Liver (tissue), 9 donors: Measurements from ENCODE around the gene NQO2. TPM values are rescaled to one million over a fixed set of nuclear protein-coding genes. Genes with fewer than 3 reads are reported as not detected.

Experiments
- DNase-seq: peaks from one replicate; pipeline ENCODE4 v3.0.0-alpha.2; 2017; ENCODE audit warnings: low spot score
- H3K27ac ChIP-seq, 2 donors: one replicate each; pipeline ENCODE4 v1.7.0; 2013; ENCODE audit warnings: inconsistent platforms in 2 of 2, low read length in 2 of 2, control low read depth in 1 of 2, low read depth in 1 of 2, mild to moderate bottlenecking in 1 of 2
- H3K27me3 ChIP-seq, 4 donors: one replicate each; pipeline versions ENCODE4 v1.6.1 to v1.7.0; 2013; ENCODE audit warnings: low read length in 3 of 4, inconsistent platforms in 1 of 4, mild to moderate bottlenecking in 1 of 4, moderate library complexity in 1 of 4; ENCODE audit not compliant: control insufficient read depth in 4 of 4, insufficient read depth in 4 of 4
- H3K36me3 ChIP-seq, 4 donors: one replicate each; pipeline versions ENCODE4 v1.6.1 to v1.7.0; 2013; ENCODE audit warnings: low read length in 3 of 4, mild to moderate bottlenecking in 3 of 4, low read depth in 1 of 4, moderate library complexity in 1 of 4; ENCODE audit not compliant: control insufficient read depth in 4 of 4, insufficient read depth in 3 of 4
- H3K4me1 ChIP-seq, 4 donors: one replicate each; pipeline versions ENCODE4 v1.6.1 to v1.7.0; 2013; ENCODE audit warnings: low read length in 3 of 4, mild to moderate bottlenecking in 3 of 4, moderate library complexity in 1 of 4; ENCODE audit not compliant: control insufficient read depth in 4 of 4, insufficient read depth in 4 of 4
- H3K4me3 ChIP-seq, 3 donors: one replicate each; pipeline versions ENCODE4 v1.6.1 to v1.7.0; 2013; ENCODE audit warnings: low read length in 3 of 3, control low read depth in 1 of 3, low read depth in 1 of 3, mild to moderate bottlenecking in 1 of 3
- H3K9ac ChIP-seq, 2 donors: one replicate each; pipeline ENCODE4 v1.7.0; 2013; ENCODE audit warnings: low read length in 2 of 2, mild to moderate bottlenecking in 2 of 2, moderate library complexity in 2 of 2, control low read depth in 1 of 2, low read depth in 1 of 2
- H3K9me3 ChIP-seq, 4 donors: one replicate each; pipeline versions ENCODE4 v1.6.1 to v1.7.0; 2013; ENCODE audit warnings: low read length in 3 of 4; ENCODE audit not compliant: control insufficient read depth in 4 of 4
- CTCF ChIP-seq: fragments of 150-350 bp; IDR thresholded peaks from 2 replicates; pipeline ENCODE4 v1.5.1; 2017; ENCODE audit warnings: improper control_type of control experiment, low read depth, low read length; ENCODE audit not compliant: missing input control
- EGR1 ChIP-seq, 2 donors: IDR thresholded peaks; 2 replicates each; pipeline ENCODE4 v1.6.1; 2016 to 2018; ENCODE audit warnings: antibody characterized with exemption in 2 of 2, low read depth in 2 of 2
- FOXA1 ChIP-seq: IDR thresholded peaks from 2 replicates; pipeline ENCODE4 v1.6.1; 2016; ENCODE audit warnings: antibody characterized with exemption
- FOXA2 ChIP-seq: IDR thresholded peaks from 2 replicates; pipeline ENCODE4 v1.6.1; 2016; ENCODE audit warnings: antibody characterized with exemption
- GABPA ChIP-seq, 2 donors: IDR thresholded peaks in 1 of 2; conservative IDR thresholded peaks in 1 of 2; 2 replicates each; pipeline ENCODE4 v1.6.1; 2016; ENCODE audit warnings: antibody characterized with exemption in 2 of 2, mild to moderate bottlenecking in 1 of 2, moderate library complexity in 1 of 2
- HNF4G ChIP-seq: IDR thresholded peaks from 2 replicates; pipeline ENCODE4 v1.6.1; 2016; ENCODE audit warnings: antibody characterized with exemption
- JUND ChIP-seq, 2 donors: IDR thresholded peaks; 2 replicates each; pipeline ENCODE4 v1.6.1; 2016; ENCODE audit warnings: antibody characterized with exemption in 2 of 2
- NR2F2 ChIP-seq: IDR thresholded peaks from 2 replicates; pipeline ENCODE4 v1.6.1; 2016; ENCODE audit warnings: antibody characterized with exemption
- RAD21 ChIP-seq, 2 donors: IDR thresholded peaks; 2 replicates each; pipeline ENCODE4 v1.6.1; 2016; ENCODE audit warnings: antibody characterized with exemption in 2 of 2, mild to moderate bottlenecking in 2 of 2
- TAF1 ChIP-seq: conservative IDR thresholded peaks from 2 replicates; pipeline ENCODE4 v1.6.1; 2016; ENCODE audit warnings: antibody characterized with exemption, mild to moderate bottlenecking
- YY1 ChIP-seq: IDR thresholded peaks from 2 replicates; pipeline ENCODE4 v1.6.1; 2016; ENCODE audit warnings: antibody characterized with exemption, mild to moderate bottlenecking
- WGBS: extraction: QIAGEN DNeasy Blood & Tissue Kit; methylation state at CpG from one replicate; pipeline ENCODE4 v1.1.7; 2013; 5-methylcytosine and 5-hydroxymethylcytosine counted together
- polyA plus RNA-seq, 2 donors: library from polyadenylated mRNA; stranded (reverse) in 1 of 2; unstranded in 1 of 2; fragments of 200-250 nt in 1 of 2; fragments of >200 nt in 1 of 2; fragmentation: Nextera tagmentation in 1 of 2; extraction: Ambion mirVana in 1 of 2; gene quantifications; one replicate each; pipeline versions ENCODE4 v1.2.1 to v1.2.3, GENCODE V29; 2013 to 2015
- total RNA-seq, 2 donors: library from RNA; depleted of rRNA; stranded (reverse); fragments of >200 nt; gene quantifications; one replicate each; pipeline ENCODE4 v1.2.3, GENCODE V29; 2014
- TF ChIP-seq, protein P1 (sequence below): IDR thresholded peaks from 2 replicates; pipeline ENCODE4 v1.6.1; 2016; ENCODE audit warnings: antibody characterized with exemption
- TF ChIP-seq, protein P2 (sequence below): IDR thresholded peaks from 2 replicates; pipeline ENCODE4 v1.6.1; 2016; ENCODE audit warnings: antibody characterized with exemption
- TF ChIP-seq, protein P3 (sequence below): IDR thresholded peaks from 2 replicates; pipeline ENCODE4 v1.6.1; 2016; ENCODE audit warnings: antibody characterized with exemption
- TF ChIP-seq, protein P4 (sequence below): IDR thresholded peaks from 2 replicates; pipeline ENCODE4 v1.6.1; 2016; ENCODE audit warnings: antibody characterized with exemption, mild to moderate bottlenecking
- donor health status: healthy.
- donor health status: healthy.
- donor health status: healthy.
- donor health status: healthy.
- donor health status: healthy.

Gene NQO2
- total and polyA plus RNA-seq, 4 donors: 11.5 to 127 (median 92.7) TPM

DNA sequence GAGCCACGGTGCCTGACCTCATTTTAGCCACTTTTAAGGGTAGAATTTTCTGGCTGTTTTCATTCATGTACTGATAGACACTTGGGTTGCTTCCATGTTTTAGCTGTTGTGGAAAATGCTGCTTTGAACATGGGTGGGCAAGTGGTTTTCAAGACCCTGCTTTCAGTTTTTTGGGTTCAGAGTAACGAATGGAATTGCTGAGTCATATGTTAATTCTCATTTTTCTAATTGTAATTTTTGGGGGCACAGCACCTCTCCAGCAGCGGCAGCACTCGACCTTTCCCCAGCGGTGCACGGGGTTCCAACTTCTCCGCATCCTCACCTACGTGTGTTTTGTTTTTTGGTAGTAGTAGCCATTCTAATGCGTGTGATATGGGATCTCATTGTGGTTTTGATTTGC is 5.4 kb downstream of the NQO2 start:
- Histone ChIP-seq H3K27me3 (no peaks in the 10 kb centered on the region), H3K4me1 (peaks cover 2 to 14% (median 12%) of the 10 kb centered on the region in 4 donors), H3K36me3 (peaks cover 8 to 29% (median 20%) of the 10 kb centered on the region in 4 donors), H3K27ac (no peak overlapping the region), H3K9ac (no peak overlapping the region), H3K9me3 (no peaks in the 10 kb centered on the region), H3K4me3 (no peak overlapping the region)
- DNase-seq: no peak
- WGBS: 97% methylated on average over 9 of the region's 9 CpGs
- TF ChIP-seq TAF1 (no peak), FOXA1 (no peak), RAD21 (IDR thresholded peaks at IDR 0.05) (no peak), FOXA2 (no peak)
- TF ChIP-seq, protein P1, sequence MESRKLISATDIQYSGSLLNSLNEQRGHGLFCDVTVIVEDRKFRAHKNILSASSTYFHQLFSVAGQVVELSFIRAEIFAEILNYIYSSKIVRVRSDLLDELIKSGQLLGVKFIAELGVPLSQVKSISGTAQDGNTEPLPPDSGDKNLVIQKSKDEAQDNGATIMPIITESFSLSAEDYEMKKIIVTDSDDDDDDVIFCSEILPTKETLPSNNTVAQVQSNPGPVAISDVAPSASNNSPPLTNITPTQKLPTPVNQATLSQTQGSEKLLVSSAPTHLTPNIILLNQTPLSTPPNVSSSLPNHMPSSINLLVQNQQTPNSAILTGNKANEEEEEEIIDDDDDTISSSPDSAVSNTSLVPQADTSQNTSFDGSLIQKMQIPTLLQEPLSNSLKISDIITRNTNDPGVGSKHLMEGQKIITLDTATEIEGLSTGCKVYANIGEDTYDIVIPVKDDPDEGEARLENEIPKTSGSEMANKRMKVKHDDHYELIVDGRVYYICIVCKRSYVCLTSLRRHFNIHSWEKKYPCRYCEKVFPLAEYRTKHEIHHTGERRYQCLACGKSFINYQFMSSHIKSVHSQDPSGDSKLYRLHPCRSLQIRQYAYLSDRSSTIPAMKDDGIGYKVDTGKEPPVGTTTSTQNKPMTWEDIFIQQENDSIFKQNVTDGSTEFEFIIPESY: no peak

DNA sequence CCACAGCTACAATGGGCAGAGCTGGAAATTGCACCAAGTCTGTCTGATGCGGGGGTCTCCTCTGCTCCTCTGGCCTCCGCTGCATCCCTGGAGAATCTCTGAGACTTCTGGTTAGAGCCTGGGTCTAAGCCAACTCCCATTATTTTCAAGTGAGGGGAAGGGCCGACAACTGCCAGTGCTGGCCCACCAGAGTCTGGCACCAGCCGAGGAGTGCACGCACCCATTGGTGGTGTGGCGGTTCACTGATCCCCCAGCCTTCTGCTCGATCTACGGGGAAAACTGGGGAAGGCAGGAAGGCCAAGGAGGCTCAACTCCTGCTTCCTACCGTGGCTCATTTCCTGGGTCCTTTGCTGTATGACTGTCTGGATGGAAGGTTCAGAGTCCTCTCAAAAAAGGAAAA is 6.2 kb downstream of the NQO2 start:
- Histone ChIP-seq H3K9me3 (no peaks in the 10 kb centered on the region), H3K27ac (no peak overlapping the region), H3K4me1 (peaks cover 2 to 14% (median 11%) of the 10 kb centered on the region in 4 donors), H3K27me3 (no peaks in the 10 kb centered on the region), H3K36me3 (peaks cover 12 to 37% (median 28%) of the 10 kb centered on the region in 4 donors), H3K9ac (no peak overlapping the region), H3K4me3 (no peak overlapping the region)
- TF ChIP-seq, protein P2, sequence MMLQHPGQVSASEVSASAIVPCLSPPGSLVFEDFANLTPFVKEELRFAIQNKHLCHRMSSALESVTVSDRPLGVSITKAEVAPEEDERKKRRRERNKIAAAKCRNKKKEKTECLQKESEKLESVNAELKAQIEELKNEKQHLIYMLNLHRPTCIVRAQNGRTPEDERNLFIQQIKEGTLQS: no peak
- TF ChIP-seq, protein P1: no peak
- no peak for TF ChIP-seq FOXA2
- no peak for DNase-seq
- WGBS: 97% methylated on average over 9 of the region's 9 CpGs

DNA sequence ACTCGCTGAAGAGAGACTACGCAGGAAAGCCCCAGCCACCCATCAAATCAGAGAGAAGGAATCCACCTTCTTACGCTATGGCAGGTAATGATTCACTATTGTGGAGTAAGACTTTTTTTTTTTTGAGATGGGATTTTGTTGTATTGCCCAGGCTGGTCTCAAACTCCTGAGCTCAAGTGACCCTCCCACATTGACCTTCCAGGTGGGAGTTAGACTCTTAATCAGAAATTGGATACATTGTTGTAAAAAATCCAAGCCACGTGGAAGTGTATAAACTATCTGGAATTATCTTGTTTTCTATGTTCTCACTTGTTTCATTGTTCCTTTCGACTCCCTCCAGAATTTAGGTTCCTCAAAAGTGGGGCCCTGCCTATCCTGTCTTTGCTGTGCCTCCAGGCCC is 6.8 kb downstream of the NQO2 start:
- no peak overlapping the region for H3K4me3 ChIP-seq
- DNase-seq: no peak
- no peaks in the 10 kb centered on the region for H3K9me3 ChIP-seq
- peaks cover 12 to 43% (median 32%) of the 10 kb centered on the region in 4 donors for H3K36me3 ChIP-seq
- no peaks in the 10 kb centered on the region for H3K27me3 ChIP-seq
- no peak overlapping the region for H3K27ac ChIP-seq
- 96% methylated on average over 5 of the region's 5 CpGs for WGBS
- peaks cover 2 to 12% (median 9%) of the 10 kb centered on the region in 4 donors for H3K4me1 ChIP-seq
- no peak overlapping the region for H3K9ac ChIP-seq
- TF ChIP-seq HNF4G: no peak
- TF ChIP-seq FOXA1: no peak
- TF ChIP-seq, protein P1: no peak
- TF ChIP-seq, protein P3, sequence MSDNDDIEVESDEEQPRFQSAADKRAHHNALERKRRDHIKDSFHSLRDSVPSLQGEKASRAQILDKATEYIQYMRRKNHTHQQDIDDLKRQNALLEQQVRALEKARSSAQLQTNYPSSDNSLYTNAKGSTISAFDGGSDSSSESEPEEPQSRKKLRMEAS: no peak
- TF ChIP-seq, protein P4, sequence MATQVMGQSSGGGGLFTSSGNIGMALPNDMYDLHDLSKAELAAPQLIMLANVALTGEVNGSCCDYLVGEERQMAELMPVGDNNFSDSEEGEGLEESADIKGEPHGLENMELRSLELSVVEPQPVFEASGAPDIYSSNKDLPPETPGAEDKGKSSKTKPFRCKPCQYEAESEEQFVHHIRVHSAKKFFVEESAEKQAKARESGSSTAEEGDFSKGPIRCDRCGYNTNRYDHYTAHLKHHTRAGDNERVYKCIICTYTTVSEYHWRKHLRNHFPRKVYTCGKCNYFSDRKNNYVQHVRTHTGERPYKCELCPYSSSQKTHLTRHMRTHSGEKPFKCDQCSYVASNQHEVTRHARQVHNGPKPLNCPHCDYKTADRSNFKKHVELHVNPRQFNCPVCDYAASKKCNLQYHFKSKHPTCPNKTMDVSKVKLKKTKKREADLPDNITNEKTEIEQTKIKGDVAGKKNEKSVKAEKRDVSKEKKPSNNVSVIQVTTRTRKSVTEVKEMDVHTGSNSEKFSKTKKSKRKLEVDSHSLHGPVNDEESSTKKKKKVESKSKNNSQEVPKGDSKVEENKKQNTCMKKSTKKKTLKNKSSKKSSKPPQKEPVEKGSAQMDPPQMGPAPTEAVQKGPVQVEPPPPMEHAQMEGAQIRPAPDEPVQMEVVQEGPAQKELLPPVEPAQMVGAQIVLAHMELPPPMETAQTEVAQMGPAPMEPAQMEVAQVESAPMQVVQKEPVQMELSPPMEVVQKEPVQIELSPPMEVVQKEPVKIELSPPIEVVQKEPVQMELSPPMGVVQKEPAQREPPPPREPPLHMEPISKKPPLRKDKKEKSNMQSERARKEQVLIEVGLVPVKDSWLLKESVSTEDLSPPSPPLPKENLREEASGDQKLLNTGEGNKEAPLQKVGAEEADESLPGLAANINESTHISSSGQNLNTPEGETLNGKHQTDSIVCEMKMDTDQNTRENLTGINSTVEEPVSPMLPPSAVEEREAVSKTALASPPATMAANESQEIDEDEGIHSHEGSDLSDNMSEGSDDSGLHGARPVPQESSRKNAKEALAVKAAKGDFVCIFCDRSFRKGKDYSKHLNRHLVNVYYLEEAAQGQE: no peak
- TF ChIP-seq FOXA2: no peak
- no peak for TF ChIP-seq RAD21 (IDR thresholded peaks at IDR 0.05)
- no peak for TF ChIP-seq CTCF
- TF ChIP-seq JUND (IDR thresholded peaks at IDR 0.05): no peak
- TF ChIP-seq GABPA (IDR thresholded peaks at IDR 0.05 in 1 of 2, conservative IDR thresholded peaks at IDR 0.05 in 1 of 2): no peak
- no peak for TF ChIP-seq YY1
- TF ChIP-seq TAF1: no peak
- TF ChIP-seq NR2F2: no peak
- TF ChIP-seq EGR1 (IDR thresholded peaks at IDR 0.05; ENCODE audit: low read depth in 2 of 2): no peak
